NCI-H146 treated with DMSO at 0.1 percent for 48 hours (cell line): Measurements from ENCODE around the gene DYNC1LI2.
A peak's percentile ranks its signal among the peaks of the same experiment; 100 is the strongest.

Experiments
- DNase-seq: peaks from one replicate; lab custom pipeline; 2025; ENCODE audit not compliant: unreplicated experiment; lab: John Stamatoyannopoulos, UW

The DYNC1LI2 gene

DNA sequence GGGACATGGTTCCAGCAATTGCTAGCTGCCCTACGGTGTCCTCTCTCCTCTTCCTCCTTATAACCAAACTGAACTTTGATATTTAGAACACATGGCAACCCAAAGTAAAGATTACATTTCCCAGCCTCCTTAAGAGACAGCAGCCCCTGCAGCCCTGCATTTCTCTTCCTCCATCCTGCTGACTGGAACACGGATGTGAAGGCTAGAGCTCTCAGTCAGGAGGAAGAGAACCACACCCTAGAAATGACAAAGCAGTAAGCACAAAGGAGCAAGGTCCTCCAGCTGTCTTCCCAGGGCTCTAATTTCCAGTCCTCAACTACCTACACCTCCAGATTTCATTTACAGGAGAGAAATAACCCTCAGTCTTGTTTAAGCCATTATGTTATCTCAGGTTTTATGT, 10.9 kb downstream of the DYNC1LI2 start:
- DNase-seq: no peak

DNA sequence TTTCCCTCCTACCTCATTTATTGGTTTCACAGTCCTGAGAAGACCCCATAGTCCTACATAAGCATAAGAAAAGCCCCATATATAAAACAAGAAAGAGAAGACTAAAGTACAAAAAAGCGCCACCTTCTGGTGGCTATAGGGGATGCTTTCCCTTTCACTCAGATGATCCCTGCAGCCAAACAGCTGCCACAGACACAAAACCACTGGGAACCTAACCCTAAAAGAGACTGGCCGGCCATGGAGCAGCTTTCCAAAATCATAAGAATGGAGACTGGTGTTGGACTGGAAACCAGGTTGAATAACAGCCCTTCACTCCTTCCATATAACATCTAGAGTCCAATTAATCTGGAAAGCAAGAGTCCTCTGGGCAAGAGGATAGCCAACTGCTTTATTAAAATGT, 11.4 kb downstream of the DYNC1LI2 start:
- DNase-seq: no peak

DNA sequence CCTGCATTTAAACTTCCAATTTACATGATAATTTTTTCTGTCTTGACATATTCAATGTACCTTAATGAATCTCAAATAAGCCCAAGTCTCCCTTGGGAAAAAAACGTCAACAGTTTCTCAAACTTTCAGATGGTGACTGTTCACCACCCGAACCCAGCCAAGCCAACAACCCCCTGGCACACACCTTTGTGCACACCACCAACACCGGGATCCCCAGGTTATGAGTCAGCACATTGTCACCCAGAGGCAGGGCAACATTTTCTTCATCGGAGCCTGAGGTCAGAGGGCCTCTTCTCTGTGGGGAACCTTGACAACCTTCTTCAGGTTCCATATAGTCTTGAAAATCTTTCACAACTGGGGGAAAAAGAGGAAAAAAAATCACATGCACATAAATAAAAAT, 15.5 kb downstream of the DYNC1LI2 start:
- no peak for DNase-seq

DNA sequence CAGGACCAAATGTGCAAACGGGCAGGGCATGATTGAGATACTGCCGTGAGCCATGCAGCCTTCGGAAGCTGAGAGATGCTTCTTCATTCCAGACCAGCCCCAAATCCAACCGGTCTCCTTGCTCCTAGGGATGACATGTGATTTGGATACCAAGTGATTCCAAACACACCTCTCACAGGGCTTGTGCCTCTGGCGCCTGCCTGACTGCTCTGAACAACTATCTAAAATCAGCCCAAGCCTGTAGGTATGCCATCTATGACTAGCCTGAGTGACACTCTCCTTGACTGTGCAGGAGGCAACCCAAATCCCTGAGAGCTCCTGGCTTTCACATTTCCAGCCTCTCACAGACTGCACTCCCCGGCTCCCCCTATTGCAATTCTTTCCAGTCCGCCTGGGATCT, 20.3 kb downstream of the DYNC1LI2 start:
- DNase-seq: no peak

DNA sequence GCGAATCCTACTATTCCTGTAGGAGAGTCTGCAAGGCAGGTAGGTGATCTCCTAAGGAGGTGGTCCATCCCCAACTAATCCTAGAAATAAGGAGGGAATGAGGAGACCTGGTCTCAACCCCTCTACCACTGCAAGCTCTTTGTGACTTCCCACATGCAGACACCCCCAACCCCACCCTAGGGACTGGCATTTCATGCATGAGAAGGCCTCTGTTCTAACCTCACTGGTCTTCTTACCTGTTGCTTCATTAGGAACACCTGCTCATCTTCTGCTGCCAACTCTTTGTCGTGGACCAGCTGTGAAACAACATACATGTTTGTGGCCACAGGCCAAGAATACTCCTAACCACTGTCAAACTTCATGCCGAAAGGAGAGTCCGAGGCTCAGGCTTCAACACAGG, 22.6 kb downstream of the DYNC1LI2 start:
- no peak for DNase-seq

DNA sequence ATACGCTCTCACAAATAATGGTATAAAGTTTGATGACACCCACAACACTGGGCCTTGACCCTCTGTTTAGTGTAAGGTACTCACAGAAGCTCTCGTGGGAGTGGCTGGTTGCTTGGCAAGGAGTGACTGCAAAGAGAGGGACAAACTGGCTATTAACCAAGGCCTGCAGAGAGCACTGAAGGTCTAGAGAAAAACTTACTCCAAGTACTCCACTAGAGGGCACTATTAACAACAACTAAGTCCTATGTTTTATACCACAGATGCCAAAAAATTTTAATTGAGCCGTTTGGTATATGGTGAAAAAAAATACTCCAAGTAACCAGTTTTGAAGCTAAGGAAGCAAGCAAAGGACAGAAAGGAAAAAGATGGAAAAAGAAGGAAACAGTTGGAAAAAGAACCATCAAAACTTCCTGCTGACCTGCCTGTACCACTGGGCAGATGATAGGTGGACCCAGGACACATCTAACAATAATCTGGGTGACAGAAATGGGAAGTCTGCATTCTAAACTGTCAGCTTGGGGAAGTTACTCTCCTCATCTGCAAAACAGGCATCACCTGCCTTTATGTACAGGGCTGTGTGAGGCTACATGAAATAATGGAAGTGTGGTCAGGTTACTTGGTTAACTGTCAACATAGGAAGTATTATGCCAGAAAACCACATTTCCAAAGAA, 23.2 kb downstream of the DYNC1LI2 start:
- DNase-seq: peak; percentile 19

DNA sequence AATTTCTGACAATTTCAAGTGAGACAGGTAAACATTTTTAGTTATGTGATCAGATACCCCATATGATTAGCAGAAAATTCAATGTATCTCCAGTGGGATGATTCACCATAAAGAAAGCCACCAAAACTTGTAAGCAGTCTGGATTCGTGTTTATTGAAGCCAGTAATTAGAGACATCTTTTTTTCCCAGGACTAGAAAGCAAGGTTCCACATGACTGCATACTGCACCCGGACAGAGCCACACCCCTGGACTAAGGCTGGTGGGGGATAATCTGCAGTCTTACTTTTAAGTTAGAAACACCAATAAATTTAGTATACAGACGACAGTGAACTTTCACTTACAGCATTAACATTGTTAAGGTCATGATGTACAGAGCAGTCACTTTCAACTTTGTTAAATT, 30.6 kb downstream of the DYNC1LI2 start:
- no peak for DNase-seq

DNA sequence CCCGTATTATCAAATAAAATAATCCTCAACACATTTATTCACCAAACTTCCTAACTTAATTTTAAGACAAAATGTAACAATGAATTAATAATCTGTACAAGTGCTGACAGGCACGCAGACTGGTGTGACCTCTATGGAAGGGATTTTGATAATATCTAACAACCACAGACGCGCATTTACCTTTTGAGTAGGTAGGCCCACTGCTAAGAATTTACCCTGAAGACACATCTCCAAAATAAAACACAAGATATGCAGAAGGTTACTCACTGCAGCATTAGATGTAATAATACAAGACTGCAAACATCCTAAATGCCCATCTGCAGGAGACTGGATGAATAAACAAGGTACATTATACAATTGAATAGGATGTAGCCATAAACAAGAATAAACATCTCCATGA, 32.2 kb downstream of the DYNC1LI2 start:
- no peak for DNase-seq

DNA sequence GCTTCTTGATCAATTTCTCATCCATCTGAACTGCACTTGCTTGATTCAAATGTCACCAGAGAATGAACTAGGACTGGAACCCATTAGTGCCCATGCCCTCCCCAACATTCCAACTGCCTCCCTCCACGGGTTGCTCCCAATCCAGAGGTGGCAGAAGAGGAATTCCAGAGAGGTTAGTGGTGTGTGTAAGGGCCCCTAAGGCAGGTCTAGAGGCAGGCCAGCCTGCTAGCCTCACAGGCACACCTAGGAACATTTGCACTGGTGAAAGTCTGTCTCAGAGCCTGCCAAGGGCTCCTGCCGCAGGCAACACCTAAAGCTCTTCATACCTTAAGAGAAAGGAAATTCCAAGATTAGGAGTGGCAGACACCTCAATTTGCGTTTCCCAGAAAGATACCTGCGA, 33.6 kb downstream of the DYNC1LI2 start:
- DNase-seq: no peak

DNA sequence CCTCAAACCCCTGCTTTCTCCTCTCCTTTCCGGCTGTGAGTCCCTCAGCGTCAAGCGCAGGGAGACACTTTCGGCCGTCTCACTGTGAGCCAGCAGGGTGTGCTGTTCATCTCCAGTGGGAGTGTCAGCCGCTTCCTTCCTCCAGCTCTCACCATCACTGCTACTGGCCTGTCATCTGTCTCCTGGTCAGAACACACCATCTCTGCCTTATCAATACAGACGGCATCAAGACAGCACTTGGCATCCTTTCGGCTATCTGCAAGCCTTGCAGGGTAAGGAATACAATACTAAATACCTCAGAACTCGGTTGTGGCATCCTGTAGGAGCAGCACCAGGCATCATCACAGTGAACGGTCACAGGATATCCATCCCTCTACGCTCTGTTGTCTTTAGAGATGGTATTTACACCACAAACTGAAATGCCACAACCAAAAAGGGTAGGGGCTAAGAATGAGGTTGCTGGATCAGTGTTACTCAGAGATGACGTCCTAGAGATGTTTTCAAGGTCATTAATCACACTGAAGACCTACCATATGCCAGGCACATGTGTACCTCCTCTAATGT, 34.2 kb downstream of the DYNC1LI2 start:
- DNase-seq: no peak

DNA sequence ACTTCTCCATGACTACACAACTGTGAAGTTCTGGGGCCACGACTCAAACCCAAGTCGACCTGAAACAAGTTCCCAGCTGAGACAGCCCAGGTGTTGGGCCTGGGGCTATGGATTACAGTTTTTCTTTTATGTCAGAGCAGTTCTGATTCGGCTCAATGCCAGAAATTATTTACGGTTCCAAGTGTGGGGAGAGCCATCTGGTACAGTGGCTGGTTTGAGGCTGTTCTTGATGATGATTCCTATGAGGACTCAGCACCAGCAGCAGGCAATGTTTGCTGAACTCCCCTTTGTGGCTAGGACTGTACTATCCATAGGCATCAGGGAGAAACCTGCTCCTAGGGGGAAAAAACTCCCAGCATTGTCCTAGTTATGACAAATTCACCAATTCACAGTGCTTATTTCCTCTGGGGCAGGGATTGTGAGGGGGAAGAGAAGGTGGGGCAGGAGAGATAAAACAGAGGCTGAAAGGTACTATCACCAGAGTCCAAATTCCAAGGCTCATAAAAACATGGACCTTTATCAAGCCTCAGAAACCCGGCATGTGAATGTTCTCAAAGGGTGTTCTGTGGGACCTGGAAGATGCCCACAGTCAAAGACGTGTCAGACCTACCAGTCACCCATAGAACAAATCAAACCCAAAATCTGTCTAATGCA, 36.6 kb downstream of the DYNC1LI2 start:
- DNase-seq: peak; percentile 36

DNA sequence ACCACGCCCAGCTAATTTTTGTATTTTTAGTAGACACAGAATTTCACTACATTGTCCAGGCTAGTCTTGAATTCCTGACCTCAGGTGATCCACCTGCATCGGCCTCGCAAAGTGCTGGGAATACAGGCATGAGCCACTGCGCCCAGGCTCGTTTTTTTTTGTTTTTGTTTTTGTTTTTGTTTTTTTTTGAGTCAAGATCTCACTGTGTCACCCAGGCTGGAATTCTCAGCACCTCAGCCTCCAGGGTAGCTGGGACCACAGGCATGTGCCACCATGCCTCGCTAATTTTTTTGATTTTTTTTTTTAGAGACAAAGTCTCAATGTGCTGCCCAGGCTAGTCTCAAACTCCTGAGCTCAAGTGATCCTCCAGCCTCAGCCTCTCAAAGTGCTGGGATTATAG, 37.3 kb downstream of the DYNC1LI2 start:
- no peak for DNase-seq

DNA sequence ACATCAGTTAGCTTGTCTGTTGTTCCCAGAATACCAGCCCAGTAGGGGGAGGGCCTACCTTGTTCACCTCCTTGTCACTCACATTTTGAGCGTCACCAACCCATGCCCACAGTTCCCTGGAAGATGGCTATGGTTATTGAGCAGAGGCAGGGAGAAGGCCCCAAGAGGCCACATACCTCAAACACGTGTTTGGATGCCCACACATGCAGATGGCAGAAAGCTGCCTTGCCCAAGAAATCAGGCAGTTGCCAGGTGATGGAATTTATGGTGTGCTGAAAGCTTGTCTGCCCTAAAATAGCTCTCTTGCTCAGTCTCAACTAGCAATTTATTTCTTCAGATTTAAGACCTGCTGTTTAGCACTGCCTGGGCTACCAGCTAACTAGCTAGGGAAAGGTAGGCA, 38.3 kb downstream of the DYNC1LI2 start:
- no peak for DNase-seq

DNA sequence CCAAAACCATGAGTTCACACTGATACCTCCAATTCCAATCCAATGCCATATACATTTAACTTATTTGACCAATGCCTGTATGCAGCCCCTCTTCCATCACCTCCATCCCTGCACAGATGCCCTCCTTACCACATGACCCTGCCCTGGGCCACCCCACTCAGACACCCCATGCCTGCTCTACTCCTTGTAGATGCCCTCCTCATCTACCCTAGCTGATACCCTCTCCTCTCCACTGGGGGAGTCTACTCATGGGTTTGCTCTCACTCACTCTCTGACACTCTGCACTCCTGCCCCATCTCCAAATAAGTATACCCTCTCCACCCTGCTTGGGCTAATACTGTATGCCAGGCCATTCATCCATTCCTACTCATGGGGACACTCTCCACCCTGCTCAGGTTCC, 38.9 kb downstream of the DYNC1LI2 start:
- DNase-seq: no peak

DNA sequence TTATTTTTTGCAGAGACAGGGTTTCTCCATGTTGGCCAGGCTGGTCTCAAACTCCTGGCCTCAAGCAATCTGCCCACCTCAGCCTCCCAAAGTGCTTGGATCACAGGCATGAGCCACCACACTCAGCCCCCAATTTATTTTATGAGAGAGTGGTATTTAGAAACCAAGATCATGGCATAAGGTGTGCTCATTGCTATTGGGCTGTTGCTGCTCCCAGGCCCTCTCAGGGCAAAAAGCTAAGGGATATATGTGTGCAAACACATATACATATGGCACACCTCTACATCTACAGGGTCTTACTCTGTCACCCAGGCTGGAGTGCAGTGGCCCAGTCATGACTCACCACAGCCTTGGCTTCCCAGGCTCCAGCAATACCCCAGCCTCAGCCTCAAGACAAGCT, 39.8 kb downstream of the DYNC1LI2 start:
- no peak for DNase-seq

DNA sequence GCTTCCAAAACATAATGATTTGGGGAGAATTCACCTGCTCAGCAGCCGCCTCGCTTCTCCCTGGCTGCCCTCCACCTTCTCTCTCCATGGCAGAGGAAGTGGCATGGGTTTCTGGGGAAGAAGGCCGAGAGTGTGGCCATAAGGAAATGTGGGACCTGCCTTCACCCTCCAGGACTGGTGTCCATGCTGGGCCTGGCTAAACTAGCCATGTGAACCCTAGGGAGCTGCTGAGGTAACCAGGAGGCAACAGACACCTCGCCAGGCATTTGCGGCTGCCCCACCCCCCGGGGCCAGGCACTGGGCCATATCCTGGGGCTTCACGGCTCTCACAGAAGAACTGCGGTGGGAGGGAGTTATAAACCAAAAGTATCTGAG, 44.9 kb downstream of the DYNC1LI2 start:
- no peak for DNase-seq

DNA sequence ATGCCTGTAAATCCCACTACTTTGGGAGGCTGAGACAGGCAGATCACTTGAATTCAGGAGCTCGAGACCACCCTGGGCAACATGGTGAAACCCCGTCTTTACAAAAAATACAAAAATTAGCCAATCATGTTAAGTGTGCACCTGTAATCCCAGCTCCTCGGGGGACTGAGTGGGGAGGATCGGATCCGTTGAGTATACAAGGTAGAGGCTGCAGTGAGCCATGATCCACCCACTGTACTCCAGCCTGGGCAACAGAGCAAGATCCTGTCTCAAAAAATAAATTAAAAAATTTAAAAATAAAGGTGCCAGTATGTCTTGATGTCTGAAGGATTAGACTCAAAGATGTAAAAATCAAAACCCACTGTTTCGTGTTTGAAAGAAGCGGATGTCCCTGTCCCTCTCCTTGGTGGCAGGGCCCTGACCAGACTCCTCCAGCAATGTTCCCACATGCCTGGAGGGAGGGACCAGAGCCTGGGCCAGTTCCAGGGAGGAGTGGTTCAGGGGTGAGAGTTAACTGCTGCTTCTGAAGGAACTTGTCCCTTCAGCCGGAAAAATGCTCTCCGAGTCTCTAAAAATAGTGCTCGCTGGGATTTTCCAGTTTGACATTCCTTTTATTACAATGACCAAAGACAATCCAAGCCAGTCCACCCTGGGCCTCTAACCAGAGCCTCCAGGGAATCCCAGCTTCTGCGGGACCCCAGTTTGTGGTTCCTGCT, 45.5 kb downstream of the DYNC1LI2 start:
- no peak for DNase-seq

DNA sequence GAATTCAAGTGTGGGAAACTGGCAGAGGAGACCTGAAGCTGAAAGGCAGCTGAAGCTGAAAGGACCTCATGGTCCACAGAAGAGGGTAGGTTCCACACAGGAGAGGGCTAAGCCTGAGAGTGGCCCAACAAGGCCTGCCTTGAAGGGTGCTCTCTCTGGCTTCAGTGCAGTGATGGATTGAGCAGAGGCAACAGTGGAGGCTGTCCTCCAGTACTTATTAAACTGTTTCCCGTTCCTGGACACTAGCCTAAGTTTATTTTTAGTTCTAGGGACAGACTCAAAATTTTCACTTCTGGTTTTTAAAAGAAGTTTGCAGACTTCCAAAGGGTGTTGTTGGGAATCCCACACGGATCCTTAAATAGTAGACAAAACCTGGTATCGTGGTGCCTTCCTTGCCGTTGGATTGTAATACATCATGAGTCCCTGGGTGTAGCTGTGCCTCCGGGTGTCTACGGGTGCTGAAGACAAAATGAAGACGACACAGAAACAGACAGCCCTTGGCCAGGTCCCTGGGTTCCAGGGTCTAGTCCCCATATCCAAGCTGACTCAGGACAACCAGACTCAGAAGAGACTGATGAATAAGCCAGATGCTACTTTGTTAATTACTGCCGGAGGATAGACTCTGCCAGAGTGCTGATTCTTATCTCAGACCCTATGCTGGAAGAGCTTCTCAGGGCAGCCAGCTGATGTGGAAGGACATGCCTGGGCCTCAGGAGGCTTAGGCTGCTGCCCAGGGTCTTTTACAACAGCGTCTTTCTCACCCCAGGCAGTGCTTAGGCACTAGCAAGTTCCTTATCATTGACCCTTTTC, 47.8 kb downstream of the DYNC1LI2 start:
- DNase-seq: no peak

DNA sequence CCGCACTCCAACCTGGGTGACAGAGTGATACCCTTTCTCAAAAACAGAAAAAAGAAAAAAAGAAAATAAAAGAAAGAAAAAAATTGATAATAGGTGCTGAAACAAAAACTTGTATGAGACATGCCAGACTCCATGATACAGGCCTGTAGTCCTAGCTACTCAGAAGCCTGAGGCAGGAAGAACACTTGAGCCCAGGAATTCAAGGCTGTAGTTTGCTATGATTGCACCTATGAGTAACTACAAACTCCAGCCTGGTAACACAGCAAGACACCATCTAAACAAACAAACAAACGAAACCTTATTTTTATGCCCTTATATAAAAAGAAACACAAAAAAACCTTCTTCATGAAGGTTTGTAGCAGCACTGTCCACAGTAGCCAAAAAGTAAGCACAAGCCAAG, 49.9 kb downstream of the DYNC1LI2 start:
- no peak for DNase-seq

DNA sequence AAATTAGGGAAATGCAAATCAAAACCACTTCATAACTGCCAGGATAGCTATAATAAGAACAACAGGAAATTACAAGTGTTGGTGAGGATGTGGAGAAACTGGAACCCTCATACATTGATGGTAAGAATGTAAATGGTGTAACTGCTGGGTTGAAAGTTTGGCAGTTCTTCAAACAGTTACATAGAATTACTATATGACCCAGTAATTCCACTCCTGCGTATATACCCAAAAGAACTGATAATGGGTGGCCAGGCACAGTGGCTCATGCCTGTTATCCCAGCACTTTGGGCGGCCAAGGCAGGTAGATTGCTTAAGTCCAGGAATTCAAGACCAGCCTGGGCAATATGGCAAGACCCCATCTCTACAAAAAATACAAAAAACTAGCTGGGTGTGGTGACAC, 50.4 kb downstream of the DYNC1LI2 start:
- no peak for DNase-seq

DNA sequence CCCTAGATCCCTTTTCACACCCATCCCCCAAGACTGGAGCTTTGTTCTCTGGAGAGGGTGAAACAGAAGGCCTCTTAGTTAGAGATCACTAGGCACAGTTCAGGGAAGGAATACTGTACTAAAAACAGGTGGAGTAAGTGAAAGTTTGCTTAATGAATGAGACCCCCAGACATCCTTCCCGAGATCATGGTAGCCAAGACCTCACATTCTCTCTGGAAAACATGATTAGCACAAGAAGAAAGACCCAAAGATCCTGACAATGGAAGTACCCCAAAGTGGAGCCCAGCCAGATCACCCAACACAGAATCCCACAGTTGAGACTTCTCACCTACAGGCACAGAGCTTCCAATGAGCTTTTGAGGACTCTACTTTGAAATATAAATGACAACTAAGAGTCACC, 51.5 kb downstream of the DYNC1LI2 start:
- no peak for DNase-seq
